Sciatic nerve (tissue), 2 donors: ENCODE results near the gene METTL15. TPM values are rescaled to one million over a fixed set of nuclear protein-coding genes. Genes with fewer than 3 reads are reported as not detected.
"Not testable (repeated sequence)": the region's sequence is repeated elsewhere in the genome, so short reads cannot be mapped to it uniquely, and the experiment has no call there.

ENCODE experiments used
- ATAC-seq: fragments of 200-7000 bp; cut with Tn5 transposase; one replicate; pipeline ENCODE4 v1.9.1; 2020; ENCODE audit warnings: mild to moderate bottlenecking, moderate library complexity
- DNase-seq: peaks from one replicate; pipeline ENCODE4 v3.0.0-alpha.2; 2020; ENCODE audit warnings: low spot score
- intact Hi-C: fragments of 100-400 bp; cut with DNase I; formaldehyde crosslinking; loops from one replicate; pipeline ENCODE4 v1.14.2; 2022
- total RNA-seq: library from RNA; stranded (reverse); fragmentation: NEBNext Ultra II Directional; extraction: Animal tissue kit (Norgen Biotek cat#: 25700); gene quantifications from one replicate; pipeline ENCODE4 v1.2.1, GENCODE V29; 2021
- donor health status: DM: no; HTN: no; CAD: no.
- donor health status: DM: no; HTN: no; CAD: no.

METTL15 gene
- total RNA-seq, 1 donor from 2014 or later, result 21.0 TPM

GRCh38 chr11:28343304-28344233 is 235.4 kb downstream of the METTL15 start:
- DNase-seq (no peak), ATAC-seq (no peak)
- intact Hi-C loops, result no loop called here

DNA sequence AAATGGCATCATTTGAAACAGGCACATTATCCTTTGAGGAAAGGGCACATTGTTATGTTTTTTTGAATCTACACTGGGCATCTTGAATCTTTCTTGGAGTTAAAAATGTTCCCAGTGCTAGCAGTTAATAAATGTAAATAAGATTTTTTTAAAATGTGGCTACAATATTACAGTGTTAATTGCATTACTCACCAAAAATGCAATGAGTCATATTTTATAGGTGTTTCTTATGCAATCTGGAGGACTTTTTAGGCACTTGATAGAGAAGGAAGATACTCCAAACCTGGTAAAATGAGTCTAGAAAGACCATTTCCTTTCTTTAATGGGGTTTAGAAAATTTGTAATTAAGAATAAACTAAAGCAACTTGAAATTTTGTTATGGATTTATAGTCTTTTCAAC is 238.0 kb downstream of the METTL15 start:
- no peak for ATAC-seq
- intact Hi-C loops, result no loop called here
- DNase-seq, result no peak

DNA sequence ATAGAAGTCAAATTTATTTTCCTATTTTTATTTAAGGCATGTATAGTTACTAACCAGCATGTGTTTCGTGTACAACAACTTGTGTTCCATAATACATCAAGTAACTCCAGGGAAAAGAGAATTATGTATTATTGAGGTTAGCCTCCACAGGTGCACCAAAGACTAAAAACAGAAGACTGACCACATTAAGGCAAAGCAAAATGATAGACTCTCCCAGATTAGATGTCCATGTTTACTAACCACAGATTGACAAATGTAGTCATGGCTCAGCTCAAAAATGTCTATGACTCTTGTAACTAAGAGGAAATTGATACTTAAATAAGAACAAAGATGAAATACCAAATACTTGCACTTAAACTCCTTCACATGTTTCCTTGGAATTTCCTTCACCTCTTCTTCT is 238.5 kb downstream of the METTL15 start:
- ATAC-seq (no peak), DNase-seq (no peak)
- intact Hi-C loops, result no loop called here

GRCh38 chr11:28347371-28347770 is 239.2 kb downstream of the METTL15 start:
- DNase-seq (no peak), ATAC-seq (no peak)
- intact Hi-C loops, result no loop called here

GRCh38 chr11:28350216-28350615 is 242.0 kb downstream of the METTL15 start:
- ATAC-seq, result no peak
- intact Hi-C loops, result no loop called here

GRCh38 chr11:28353991-28354390 is 245.8 kb downstream of the METTL15 start:
- ATAC-seq (no peak), DNase-seq (no peak)
- intact Hi-C loops, result no loop called here

More at GRCh38 chr11:28350216-28350615, 242.0 kb downstream of the METTL15 start:
- DNase-seq, result no peak

DNA sequence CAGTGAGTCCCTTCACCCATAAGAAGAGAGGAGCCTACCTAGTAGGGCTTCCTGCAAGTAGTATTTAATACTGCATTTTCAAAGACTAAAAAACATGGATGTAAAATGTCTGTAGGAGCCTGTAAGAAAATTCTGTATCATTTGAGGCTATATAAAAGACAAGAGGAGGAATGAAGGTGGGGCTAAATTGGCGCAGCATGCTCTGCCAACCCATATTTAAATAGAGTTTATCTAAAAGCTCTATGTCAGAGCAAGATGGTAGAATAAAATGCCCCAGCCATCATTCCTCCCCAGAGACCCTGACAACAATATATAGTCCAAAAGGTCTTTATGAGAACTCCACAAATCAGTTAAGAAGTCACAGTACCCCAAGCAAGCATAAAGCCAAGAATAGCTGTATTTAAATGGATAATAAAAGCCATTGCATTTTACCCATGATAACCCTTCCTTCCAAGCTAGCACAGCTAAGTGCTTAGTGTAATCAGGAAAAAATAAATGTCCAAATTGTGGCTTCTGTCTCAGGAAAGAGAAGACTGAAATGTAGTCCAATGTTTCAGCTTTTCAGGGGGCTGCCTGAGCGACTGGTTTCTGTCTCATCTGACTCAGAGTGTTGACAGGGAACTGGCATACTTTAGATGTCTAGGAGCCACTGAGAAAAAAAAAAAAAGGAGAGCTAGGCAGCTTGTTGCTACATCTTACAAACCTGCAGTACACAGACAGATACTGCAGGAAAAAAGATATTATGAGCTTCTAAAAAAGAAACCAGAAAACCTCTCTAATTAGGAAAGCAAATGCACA is 258.6 kb downstream of the METTL15 start:
- intact Hi-C loops, result no loop called here
- ATAC-seq (no peak), DNase-seq (no peak)

DNA sequence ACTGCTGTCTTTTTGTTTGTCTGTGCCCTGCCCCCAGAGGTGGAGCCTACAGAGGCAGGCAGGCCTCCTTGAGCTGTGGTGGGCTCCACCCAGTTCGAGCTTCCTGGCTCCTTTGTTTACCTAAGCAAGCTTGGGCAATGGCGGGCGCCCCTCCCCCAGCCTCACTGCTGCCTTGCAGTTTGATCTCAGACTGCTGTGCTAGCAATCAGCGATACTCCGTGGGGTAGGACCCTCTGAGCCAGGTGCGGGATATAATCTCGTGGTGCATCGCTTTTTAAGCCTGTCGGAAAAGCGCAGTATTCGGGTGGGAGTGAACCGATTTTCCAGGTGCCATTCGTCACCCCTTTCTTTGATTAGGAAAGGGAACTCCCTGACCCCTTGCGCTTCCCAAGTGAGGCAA is 269.9 kb downstream of the METTL15 start:
- intact Hi-C loops, ATAC-seq: not testable (repeated sequence)

More for the DNA sequence above, 269.9 kb downstream of the METTL15 start:
- not testable (repeated sequence) for DNase-seq

Other genes with a start within 250 kb of the METTL15 start
- 0.89 TPM for gene KIF18A, start 232 bp upstream of the METTL15 start, total RNA-seq